ENCODE measurements around the gene GLIS1. TPM values are rescaled to one million over a fixed set of nuclear protein-coding genes. Genes with fewer than 3 reads are reported as not detected.
"Not testable (repeated sequence)": the region's sequence is repeated elsewhere in the genome, so short reads cannot be mapped to it uniquely, and the experiment has no call there.

The GLIS1 gene
- 0.04 and 0.42 TPM in 2 replicates for total RNA-seq (2014; rRNA removed; shearing (Covaris generic))

- peak; percentile 100 for DNase-seq
- peak within 1 kb of the TSS; percentile 58 for H3K4me3 ChIP-seq (ENCODE audit: insufficient read depth, low read depth, low read length)
- H3K27me3 ChIP-seq (ENCODE audit: control insufficient read depth, insufficient read depth, low read length): peaks cover 73% of the 10 kb centered on the region
- no peaks in the 10 kb centered on the region for H3K36me3 ChIP-seq (replicated peaks; ENCODE audit: control insufficient read depth, insufficient read depth, low read length)
These were observed at the start of gene GLIS1 for GRCh38 chr1:53739109-53739681. Gene GLIS1, minus strand, starts transcription at chr1:53739164. Its CDS starts 1,100 bp downstream, at chr1:53738064.

- Histone ChIP-seq H3K27me3 (ENCODE audit: control insufficient read depth, insufficient read depth, low read length) (no peaks in the 10 kb centered on the region), H3K4me3 (ENCODE audit: insufficient read depth, low read depth, low read length) (no peak overlapping the region), H3K36me3 (replicated peaks; ENCODE audit: control insufficient read depth, insufficient read depth, low read length) (peaks cover 16% of the 10 kb centered on the region)
- DNase-seq: no peak
These were observed 48.7 kb upstream of the GLIS1 start for GRCh38 chr1:53787655-53788054.

- Histone ChIP-seq H3K4me3 (ENCODE audit: insufficient read depth, low read depth, low read length) (no peak overlapping the region), H3K36me3 (replicated peaks; ENCODE audit: control insufficient read depth, insufficient read depth, low read length) (peaks cover 11% of the 10 kb centered on the region), H3K27me3 (ENCODE audit: control insufficient read depth, insufficient read depth, low read length) (no peaks in the 10 kb centered on the region)
- no peak for DNase-seq
These were observed 44.1 kb upstream of the GLIS1 start for GRCh38 chr1:53783056-53783455.

- H3K27me3 ChIP-seq (ENCODE audit: control insufficient read depth, insufficient read depth, low read length): no peaks in the 10 kb centered on the region
- H3K4me3 ChIP-seq (ENCODE audit: insufficient read depth, low read depth, low read length): no peak overlapping the region
- no peak for DNase-seq
- H3K36me3 ChIP-seq (replicated peaks; ENCODE audit: control insufficient read depth, insufficient read depth, low read length): peaks cover 13% of the 10 kb centered on the region
These were observed 42.7 kb upstream of the GLIS1 start for GRCh38 chr1:53781654-53782053.

GRCh38 chr1:53777272-53777671 lies 38.3 kb upstream of the GLIS1 start:
- no peak overlapping the region for H3K4me3 ChIP-seq (ENCODE audit: insufficient read depth, low read depth, low read length)
- no peaks in the 10 kb centered on the region for H3K27me3 ChIP-seq (ENCODE audit: control insufficient read depth, insufficient read depth, low read length)
- DNase-seq: no peak
- H3K36me3 ChIP-seq (replicated peaks; ENCODE audit: control insufficient read depth, insufficient read depth, low read length): peaks cover 3% of the 10 kb centered on the region

GRCh38 chr1:53771648-53772047 lies 32.7 kb upstream of the GLIS1 start:
- Histone ChIP-seq H3K27me3 (ENCODE audit: control insufficient read depth, insufficient read depth, low read length) (no peaks in the 10 kb centered on the region), H3K4me3 (ENCODE audit: insufficient read depth, low read depth, low read length) (no peak overlapping the region), H3K36me3 (replicated peaks; ENCODE audit: control insufficient read depth, insufficient read depth, low read length) (peaks cover 5% of the 10 kb centered on the region)
- DNase-seq: no peak

- DNase-seq: no peak
- Histone ChIP-seq H3K36me3 (replicated peaks; ENCODE audit: control insufficient read depth, insufficient read depth, low read length) (peaks cover 5% of the 10 kb centered on the region), H3K4me3 (ENCODE audit: insufficient read depth, low read depth, low read length) (no peak overlapping the region), H3K27me3 (ENCODE audit: control insufficient read depth, insufficient read depth, low read length) (no peaks in the 10 kb centered on the region)
These were observed 30.8 kb upstream of the GLIS1 start for GRCh38 chr1:53769780-53770179.

GRCh38 chr1:53769184-53769583 lies 30.2 kb upstream of the GLIS1 start:
- H3K27me3 ChIP-seq (ENCODE audit: control insufficient read depth, insufficient read depth, low read length): no peaks in the 10 kb centered on the region
- peaks cover 5% of the 10 kb centered on the region for H3K36me3 ChIP-seq (replicated peaks; ENCODE audit: control insufficient read depth, insufficient read depth, low read length)
- H3K4me3 ChIP-seq (ENCODE audit: insufficient read depth, low read depth, low read length): no peak overlapping the region
- DNase-seq: no peak

- H3K4me3 ChIP-seq (ENCODE audit: insufficient read depth, low read depth, low read length): no peak overlapping the region
- no peak for DNase-seq
These were observed 28.0 kb upstream of the GLIS1 start for GRCh38 chr1:53766831-53767405.

GRCh38 chr1:53766194-53766742 lies 27.3 kb upstream of the GLIS1 start:
- Histone ChIP-seq H3K27me3 (ENCODE audit: control insufficient read depth, insufficient read depth, low read length) (no peaks in the 10 kb centered on the region), H3K36me3 (replicated peaks; ENCODE audit: control insufficient read depth, insufficient read depth, low read length) (peaks cover 5% of the 10 kb centered on the region), H3K4me3 (ENCODE audit: insufficient read depth, low read depth, low read length) (no peak overlapping the region)
- no peak for DNase-seq

More at GRCh38 chr1:53766831-53767405, 28.0 kb upstream of the GLIS1 start:
- Histone ChIP-seq H3K27me3 (ENCODE audit: control insufficient read depth, insufficient read depth, low read length) (no peaks in the 10 kb centered on the region), H3K36me3 (replicated peaks; ENCODE audit: control insufficient read depth, insufficient read depth, low read length) (peaks cover 5% of the 10 kb centered on the region)

GRCh38 chr1:53765657-53766056 lies 26.7 kb upstream of the GLIS1 start:
- Histone ChIP-seq H3K27me3 (ENCODE audit: control insufficient read depth, insufficient read depth, low read length) (no peaks in the 10 kb centered on the region), H3K36me3 (replicated peaks; ENCODE audit: control insufficient read depth, insufficient read depth, low read length) (peaks cover 5% of the 10 kb centered on the region), H3K4me3 (ENCODE audit: insufficient read depth, low read depth, low read length) (no peak overlapping the region)
- DNase-seq: no peak

GRCh38 chr1:53763911-53764310 lies 24.9 kb upstream of the GLIS1 start:
- H3K27me3 ChIP-seq (ENCODE audit: control insufficient read depth, insufficient read depth, low read length): no peaks in the 10 kb centered on the region
- no peak for DNase-seq
- H3K36me3 ChIP-seq (replicated peaks; ENCODE audit: control insufficient read depth, insufficient read depth, low read length): peaks cover 3% of the 10 kb centered on the region

GRCh38 chr1:53763461-53763860 lies 24.5 kb upstream of the GLIS1 start:
- DNase-seq: no peak
- H3K36me3 ChIP-seq (replicated peaks; ENCODE audit: control insufficient read depth, insufficient read depth, low read length): peaks cover 3% of the 10 kb centered on the region
- no peak overlapping the region for H3K4me3 ChIP-seq (ENCODE audit: insufficient read depth, low read depth, low read length)

More at GRCh38 chr1:53763911-53764310, 24.9 kb upstream of the GLIS1 start:
- H3K4me3 ChIP-seq (ENCODE audit: insufficient read depth, low read depth, low read length): no peak overlapping the region

GRCh38 chr1:53760497-53760896 lies 21.5 kb upstream of the GLIS1 start:
- H3K27me3 ChIP-seq (ENCODE audit: control insufficient read depth, insufficient read depth, low read length); H3K36me3 ChIP-seq (replicated peaks; ENCODE audit: control insufficient read depth, insufficient read depth, low read length); DNase-seq; H3K4me3 ChIP-seq (ENCODE audit: insufficient read depth, low read depth, low read length): not testable (repeated sequence)

More at GRCh38 chr1:53763461-53763860, 24.5 kb upstream of the GLIS1 start:
- no peaks in the 10 kb centered on the region for H3K27me3 ChIP-seq (ENCODE audit: control insufficient read depth, insufficient read depth, low read length)

GRCh38 chr1:53755874-53756273 lies 16.9 kb upstream of the GLIS1 start:
- Histone ChIP-seq H3K27me3 (ENCODE audit: control insufficient read depth, insufficient read depth, low read length) (no peaks in the 10 kb centered on the region), H3K4me3 (ENCODE audit: insufficient read depth, low read depth, low read length) (no peak overlapping the region), H3K36me3 (replicated peaks; ENCODE audit: control insufficient read depth, insufficient read depth, low read length) (no peaks in the 10 kb centered on the region)
- no peak for DNase-seq

All from H7 (cell line).